Vagina (tissue), 2 donors: ENCODE data around the gene KIF5A. TPM values are rescaled to one million over a fixed set of nuclear protein-coding genes. Genes with fewer than 3 reads are reported as not detected.

Experiments used
- DNase-seq, 2 donors: peaks; one replicate each; pipeline ENCODE4 v3.0.0-alpha.2; 2017; ENCODE audit errors: extremely low spot score in 2 of 2
- H3K27ac ChIP-seq: fragments of 200-600 bp; sonication (generic); one replicate; pipeline ENCODE4 v1.5.1; 2019
- H3K27me3 ChIP-seq: fragments of 200-600 bp; sonication (generic); one replicate; pipeline ENCODE4 v1.5.1; 2019
- H3K36me3 ChIP-seq, 2 donors: fragments of 200-600 bp; sonication (generic); one replicate each; pipeline ENCODE4 v1.5.1; 2017 to 2019
- H3K4me1 ChIP-seq: fragments of 200-600 bp; sonication (generic); one replicate; pipeline ENCODE4 v1.5.1; 2019
- H3K4me3 ChIP-seq, 2 donors: fragments of 200-600 bp; sonication (generic); 1 replicate in 1 of 2; 2 replicates in 1 of 2; pipeline ENCODE4 v1.5.1; 2016 to 2019
- H3K9me3 ChIP-seq: fragments of 200-600 bp; sonication (generic); one replicate; pipeline ENCODE4 v1.5.1; 2019
- POLR2A ChIP-seq, 2 donors: fragments of 450-650 bp; IDR thresholded peaks; one replicate each; pipeline ENCODE4 v1.6.1; 2017; ENCODE audit warnings: antibody characterized with exemption in 2 of 2, mild to moderate bottlenecking in 2 of 2, moderate library complexity in 2 of 2
- POLR2AphosphoS5 ChIP-seq, 2 donors: sonication (generic); formaldehyde crosslinking; IDR thresholded peaks; one replicate each; pipeline ENCODE4 v1.9.0; 2017; ENCODE audit warnings: antibody characterized with exemption in 2 of 2, mild to moderate bottlenecking in 2 of 2, low read depth in 1 of 2; ENCODE audit not compliant: insufficient read depth in 1 of 2
- intact Hi-C: fragments of 100-400 bp; cut with DNase I; formaldehyde crosslinking; loops from one replicate; pipeline ENCODE4 v1.15.1; 2023
- total RNA-seq: library from RNA; depleted of rRNA; stranded (reverse); fragments of >200 nt; gene quantifications from one replicate; pipeline ENCODE4 v1.2.3, GENCODE V29; 2016
- TF ChIP-seq, protein P1 (sequence below), 3 experiments: fragments of 450-650 bp in 2 of 3; fragments of 200-600 bp in 1 of 3; sonication (generic) in 1 of 3; IDR thresholded peaks; one replicate each; pipeline ENCODE4 v1.5.1; 2017 to 2019; ENCODE audit warnings: antibody characterized with exemption in 3 of 3, mild to moderate bottlenecking in 2 of 3, moderate library complexity in 2 of 3

Gene KIF5A
- total RNA-seq, 1 donor from 2014 or later: 4.4 TPM

GRCh38 chr12:57590479-57590863 is 40.6 kb downstream of the KIF5A start:
- no peaks in the 10 kb centered on the region for H3K27me3 ChIP-seq
- H3K4me3 ChIP-seq: peak overlapping the region; percentile 84 to 95
- H3K4me1 ChIP-seq: peaks cover 27% of the 10 kb centered on the region
- no peaks in the 10 kb centered on the region for H3K9me3 ChIP-seq
- TF ChIP-seq POLR2A (IDR thresholded peaks at IDR 0.05) (no peak), POLR2AphosphoS5 (IDR thresholded peaks at IDR 0.05; ENCODE audit: insufficient read depth in 1 of 2, low read depth in 1 of 2) (no peak)
- TF ChIP-seq, protein P1, sequence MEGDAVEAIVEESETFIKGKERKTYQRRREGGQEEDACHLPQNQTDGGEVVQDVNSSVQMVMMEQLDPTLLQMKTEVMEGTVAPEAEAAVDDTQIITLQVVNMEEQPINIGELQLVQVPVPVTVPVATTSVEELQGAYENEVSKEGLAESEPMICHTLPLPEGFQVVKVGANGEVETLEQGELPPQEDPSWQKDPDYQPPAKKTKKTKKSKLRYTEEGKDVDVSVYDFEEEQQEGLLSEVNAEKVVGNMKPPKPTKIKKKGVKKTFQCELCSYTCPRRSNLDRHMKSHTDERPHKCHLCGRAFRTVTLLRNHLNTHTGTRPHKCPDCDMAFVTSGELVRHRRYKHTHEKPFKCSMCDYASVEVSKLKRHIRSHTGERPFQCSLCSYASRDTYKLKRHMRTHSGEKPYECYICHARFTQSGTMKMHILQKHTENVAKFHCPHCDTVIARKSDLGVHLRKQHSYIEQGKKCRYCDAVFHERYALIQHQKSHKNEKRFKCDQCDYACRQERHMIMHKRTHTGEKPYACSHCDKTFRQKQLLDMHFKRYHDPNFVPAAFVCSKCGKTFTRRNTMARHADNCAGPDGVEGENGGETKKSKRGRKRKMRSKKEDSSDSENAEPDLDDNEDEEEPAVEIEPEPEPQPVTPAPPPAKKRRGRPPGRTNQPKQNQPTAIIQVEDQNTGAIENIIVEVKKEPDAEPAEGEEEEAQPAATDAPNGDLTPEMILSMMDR (IDR thresholded peaks at IDR 0.05): no peak
- DNase-seq: no peak
- H3K27ac ChIP-seq: peak overlapping the region; percentile 78
- no peaks in the 10 kb centered on the region for H3K36me3 ChIP-seq
- intact Hi-C loops: no loop called here

DNA sequence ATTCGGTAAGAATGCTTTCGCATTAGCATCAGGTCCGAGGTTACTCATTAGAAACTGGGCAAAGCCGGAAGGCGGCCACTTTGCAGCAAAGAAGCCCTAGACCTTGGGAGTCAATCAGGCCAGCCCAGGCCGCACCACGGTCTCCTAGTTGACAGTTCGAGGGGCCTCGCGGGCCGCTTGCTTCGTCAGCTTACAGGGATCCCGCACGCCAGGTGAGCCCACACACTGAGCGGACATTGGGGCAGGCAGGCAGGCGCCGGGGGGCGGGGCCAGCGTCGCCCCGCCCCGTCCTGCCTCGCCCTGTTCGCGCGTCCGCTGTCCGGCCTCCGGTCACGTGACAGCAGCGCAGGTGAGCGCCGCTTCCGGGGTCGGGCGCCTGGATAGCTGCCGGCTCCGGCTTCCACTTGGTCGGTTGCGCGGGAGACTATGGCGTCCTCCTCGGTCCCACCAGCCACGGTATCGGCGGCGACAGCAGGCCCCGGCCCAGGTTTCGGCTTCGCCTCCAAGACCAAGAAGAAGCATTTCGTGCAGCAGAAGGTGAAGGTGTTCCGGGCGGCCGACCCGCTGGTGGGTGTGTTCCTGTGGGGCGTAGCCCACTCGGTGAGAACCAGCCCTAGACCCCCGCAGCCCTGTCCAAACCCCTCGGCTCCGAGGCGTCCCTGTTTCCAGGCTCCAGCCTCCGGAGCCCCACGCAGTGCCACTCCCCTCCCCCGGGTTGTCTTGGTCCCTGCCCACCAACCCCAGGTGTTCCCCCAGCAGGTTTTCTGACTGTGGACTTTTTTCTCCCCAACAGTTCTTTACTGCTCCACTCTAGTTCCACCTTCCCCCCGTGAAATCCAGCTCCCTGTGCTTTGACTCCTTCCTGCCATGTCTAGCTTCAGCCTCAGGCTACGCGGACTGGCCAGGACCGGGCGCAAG is 41.3 kb downstream of the KIF5A start, which contains the start of gene PIP4K2C:
TSS of gene PIP4K2C (plus strand) at position 329 of the 918 bp plus-strand sequence. CDS start at position 427, 98 bp downstream.
- H3K9me3 ChIP-seq: no peaks in the 10 kb centered on the region
- H3K27ac ChIP-seq: peak within 1 kb of the TSS; percentile 78
- no peaks in the 10 kb centered on the region for H3K27me3 ChIP-seq
- intact Hi-C loops: no loop called here
- DNase-seq: no peak
- TF ChIP-seq, protein P1 (IDR thresholded peaks at IDR 0.05): no peak
- TF ChIP-seq POLR2AphosphoS5 (IDR thresholded peaks at IDR 0.05; ENCODE audit: insufficient read depth in 1 of 2, low read depth in 1 of 2): peak in 1 of 2 donors; percentile 75
- TF ChIP-seq POLR2A (IDR thresholded peaks at IDR 0.05): peak in 1 of 2 donors; percentile 35
- peaks cover 0 to 6% of the 10 kb centered on the region in 2 donors for H3K36me3 ChIP-seq
- H3K4me1 ChIP-seq: peaks cover 27% of the 10 kb centered on the region
- peak within 1 kb of the TSS; percentile 84 to 95 for H3K4me3 ChIP-seq

GRCh38 chr12:57591782-57592325 is 42.0 kb downstream of the KIF5A start:
- no peak for DNase-seq
- peak overlapping the region; percentile 84 to 95 for H3K4me3 ChIP-seq
- H3K27ac ChIP-seq: peak overlapping the region; percentile 78
- H3K36me3 ChIP-seq: peaks cover 0 to 7% of the 10 kb centered on the region in 2 donors
- no peaks in the 10 kb centered on the region for H3K27me3 ChIP-seq
- peaks cover 27% of the 10 kb centered on the region for H3K4me1 ChIP-seq
- no peaks in the 10 kb centered on the region for H3K9me3 ChIP-seq
- TF ChIP-seq POLR2AphosphoS5 (IDR thresholded peaks at IDR 0.05; ENCODE audit: insufficient read depth in 1 of 2, low read depth in 1 of 2) (no peak), POLR2A (IDR thresholded peaks at IDR 0.05) (no peak)
- TF ChIP-seq, protein P1 (IDR thresholded peaks at IDR 0.05): no peak
- intact Hi-C loops: no loop called here

DNA sequence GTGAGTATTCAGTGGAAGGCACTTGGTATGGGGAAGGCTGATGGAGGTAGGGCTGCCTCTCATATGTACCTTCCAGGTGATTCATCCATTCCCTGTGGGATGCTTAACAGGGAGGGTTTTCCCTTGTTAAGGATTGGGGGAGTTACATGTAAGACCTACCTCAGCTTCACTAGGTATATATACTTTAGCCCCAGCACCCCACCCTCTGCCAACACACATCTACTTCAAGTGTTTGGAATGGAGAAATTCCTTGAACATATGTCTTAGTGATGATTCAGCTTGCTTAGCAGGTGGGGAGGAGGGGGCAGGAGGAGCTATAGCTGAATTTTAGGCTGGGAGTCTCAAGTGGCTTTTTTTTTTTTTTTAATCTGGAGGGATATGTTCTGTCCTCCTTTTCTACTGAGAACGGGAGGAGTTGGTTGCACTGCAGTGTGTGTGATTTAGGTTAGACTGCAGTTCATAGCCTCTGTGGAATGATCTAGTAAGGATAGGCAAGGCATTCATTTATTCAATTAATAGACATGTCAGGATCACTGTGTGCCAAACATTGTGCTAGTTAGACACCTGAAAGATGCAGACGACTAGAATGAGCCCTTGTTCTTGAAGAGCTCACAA is 42.8 kb downstream of the KIF5A start:
- intact Hi-C loops: no loop called here
- no peaks in the 10 kb centered on the region for H3K27me3 ChIP-seq
- no peak overlapping the region for H3K27ac ChIP-seq
- H3K36me3 ChIP-seq: peaks cover 0 to 7% of the 10 kb centered on the region in 2 donors
- no peak for TF ChIP-seq POLR2AphosphoS5 (IDR thresholded peaks at IDR 0.05; ENCODE audit: insufficient read depth in 1 of 2, low read depth in 1 of 2)
- TF ChIP-seq, protein P1 (IDR thresholded peaks at IDR 0.05): no peak
- TF ChIP-seq POLR2A (IDR thresholded peaks at IDR 0.05): no peak
- no peak for DNase-seq
- H3K4me1 ChIP-seq: peaks cover 27% of the 10 kb centered on the region
- H3K4me3 ChIP-seq: no peak overlapping the region
- H3K9me3 ChIP-seq: no peaks in the 10 kb centered on the region
